ACC112 (cell line): ENCODE data around the gene ELK1.

Experiments used
- H2AFZ ChIP-seq: fragments of 200-600 bp; sonication (generic); one replicate; pipeline ENCODE4 v1.6.0; 2017; ENCODE audit warnings: antibody characterized with exemption, low read length; ENCODE audit not compliant: unreplicated experiment
- H3K27ac ChIP-seq: fragments of 200-600 bp; sonication (generic); 2 replicates; pipeline ENCODE4 v1.5.1; 2014; ENCODE audit warnings: low read depth, mild to moderate bottlenecking, antibody characterized with exemption, low read length, moderate library complexity
- H3K27me3 ChIP-seq: fragments of 200-600 bp; sonication (generic); 2 replicates; pipeline ENCODE4 v1.6.1; 2014; ENCODE audit warnings: mild to moderate bottlenecking, antibody characterized with exemption, low read length, moderate library complexity, mixed read lengths; ENCODE audit not compliant: insufficient read depth
- H3K36me3 ChIP-seq: fragments of 200-600 bp; sonication (generic); 2 replicates; pipeline ENCODE4 v1.6.1; 2016; ENCODE audit warnings: mild to moderate bottlenecking, antibody characterized with exemption, low read length, moderate library complexity, mixed read lengths; ENCODE audit not compliant: insufficient read depth
- H3K4me1 ChIP-seq: fragments of 200-600 bp; sonication (generic); one replicate; pipeline ENCODE4 v1.6.1; 2016; ENCODE audit warnings: low read length, mixed read lengths; ENCODE audit not compliant: insufficient read depth, unreplicated experiment, control insufficient read depth
- H3K4me3 ChIP-seq: fragments of 200-600 bp; sonication (generic); 2 replicates; pipeline ENCODE4 v1.5.1; 2014; ENCODE audit warnings: mild to moderate bottlenecking, low read depth, low read length
- H3K79me2 ChIP-seq: fragments of 200-600 bp; sonication (generic); one replicate; pipeline ENCODE4 v1.6.0; 2016; ENCODE audit warnings: low read length; ENCODE audit not compliant: control insufficient read depth, unreplicated experiment, insufficient read depth

ELK1 gene

GRCh38 chrX:47587906-47588735 is 62.2 kb downstream of the ELK1 start:
- Histone ChIP-seq H3K79me2 (peaks cover 13% of the 10 kb centered on the region), H3K4me1 (peaks cover 15% of the 10 kb centered on the region), H3K27me3 (no peaks in the 10 kb centered on the region), H3K4me3 (no peak overlapping the region), H3K27ac (no peak overlapping the region), H3K36me3 (no peaks in the 10 kb centered on the region), H2AFZ (no peak overlapping the region)

- Histone ChIP-seq H3K79me2 (peaks cover 21% of the 10 kb centered on the region), H3K4me1 (peaks cover 15% of the 10 kb centered on the region), H3K36me3 (no peaks in the 10 kb centered on the region), H2AFZ (no peak overlapping the region), H3K27me3 (no peaks in the 10 kb centered on the region), H3K4me3 (no peak overlapping the region), H3K27ac (no peak overlapping the region)
Observed at GRCh38 chrX:47587091-47587891, 63.1 kb downstream of the ELK1 start.

GRCh38 chrX:47586043-47586787 is 64.1 kb downstream of the ELK1 start:
- H2AFZ ChIP-seq, result no peak overlapping the region
- H3K79me2 ChIP-seq, result peaks cover 22% of the 10 kb centered on the region
- H3K27me3 ChIP-seq, result no peaks in the 10 kb centered on the region
- 0 out of 2 replicates have a peak overlapping the region, but pooled peaks have one; percentile 79 for H3K4me3 ChIP-seq
- no peaks in the 10 kb centered on the region for H3K36me3 ChIP-seq
- 0 out of 2 replicates have a peak overlapping the region, but pooled peaks have one; percentile 62 for H3K27ac ChIP-seq
- peaks cover 21% of the 10 kb centered on the region for H3K4me1 ChIP-seq
